ENCODE measurements around the gene DNAH9. TPM values are rescaled to one million over a fixed set of nuclear protein-coding genes. Genes with fewer than 3 reads are reported as not detected.

The DNAH9 gene
- polyA plus RNA-seq, 3 donors from 2014 or later: not detected

- Mint-ChIP-seq H3K27ac (no peak overlapping the region), H3K27me3 (ENCODE audit: low read depth in 3 of 3) (peaks cover 0 to 6% (median 5%) of the 10 kb centered on the region in 3 donors), H3K4me3 (no peak overlapping the region), H3K4me1 (no peaks in the 10 kb centered on the region), H3K9me3 (peaks cover 0 to 5% (median under 1%) of the 10 kb centered on the region in 6 donors), H3K36me3 (no peaks in the 10 kb centered on the region)
- DNase-seq: no peak
Observed at GRCh38 chr17:11707586-11707985, 109.3 kb downstream of the DNAH9 start.

DNA sequence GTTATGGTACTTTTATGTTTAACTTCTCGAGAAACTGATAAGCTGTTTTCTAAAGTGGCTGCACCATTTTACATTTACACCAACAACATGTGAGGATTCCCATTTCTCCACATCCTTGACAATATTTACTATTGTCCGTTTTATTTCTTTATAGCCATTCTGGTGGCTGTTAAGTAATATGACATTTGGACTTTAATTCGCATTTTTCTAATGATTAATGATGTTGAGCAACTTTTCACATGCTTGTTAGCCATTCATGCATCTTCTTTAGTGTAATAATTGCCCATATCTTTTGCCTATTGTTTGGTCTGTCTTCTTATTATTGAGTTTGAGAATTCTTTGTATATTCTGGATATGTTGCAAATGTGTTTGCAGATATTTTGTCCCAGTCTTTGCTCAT lies 114.2 kb downstream of the DNAH9 start:
- Mint-ChIP-seq H3K27ac (no peak overlapping the region), H3K27me3 (ENCODE audit: low read depth in 3 of 3) (peaks cover 0 to 9% (median 3%) of the 10 kb centered on the region in 3 donors), H3K36me3 (no peaks in the 10 kb centered on the region)

GRCh38 chr17:11719203-11719602 lies 120.9 kb downstream of the DNAH9 start:
- Mint-ChIP-seq H3K4me3 (no peak overlapping the region), H3K27ac (no peak overlapping the region), H3K27me3 (ENCODE audit: low read depth in 3 of 3) (peaks cover 0 to 5% (median 5%) of the 10 kb centered on the region in 3 donors), H3K4me1 (no peaks in the 10 kb centered on the region), H3K9me3 (peaks cover 0 to 13% (median 4%) of the 10 kb centered on the region in 6 donors), H3K36me3 (no peaks in the 10 kb centered on the region)
- no peak for DNase-seq

More for the DNA sequence above, 114.2 kb downstream of the DNAH9 start:
- Mint-ChIP-seq H3K4me1 (no peaks in the 10 kb centered on the region), H3K4me3 (no peak overlapping the region), H3K9me3 (peaks cover 0 to 5% (median 2%) of the 10 kb centered on the region in 6 donors)
- DNase-seq: no peak

GRCh38 chr17:11719856-11720255 lies 121.6 kb downstream of the DNAH9 start:
- H3K9me3 Mint-ChIP-seq: peaks cover 0 to 13% (median 4%) of the 10 kb centered on the region in 6 donors
- H3K36me3 Mint-ChIP-seq: no peaks in the 10 kb centered on the region
- no peak overlapping the region for H3K27ac Mint-ChIP-seq
- H3K4me1 Mint-ChIP-seq: no peaks in the 10 kb centered on the region
- H3K27me3 Mint-ChIP-seq (ENCODE audit: low read depth in 3 of 3): peaks cover 0 to 5% (median 5%) of the 10 kb centered on the region in 3 donors
- no peak for DNase-seq
- H3K4me3 Mint-ChIP-seq: no peak overlapping the region

DNA sequence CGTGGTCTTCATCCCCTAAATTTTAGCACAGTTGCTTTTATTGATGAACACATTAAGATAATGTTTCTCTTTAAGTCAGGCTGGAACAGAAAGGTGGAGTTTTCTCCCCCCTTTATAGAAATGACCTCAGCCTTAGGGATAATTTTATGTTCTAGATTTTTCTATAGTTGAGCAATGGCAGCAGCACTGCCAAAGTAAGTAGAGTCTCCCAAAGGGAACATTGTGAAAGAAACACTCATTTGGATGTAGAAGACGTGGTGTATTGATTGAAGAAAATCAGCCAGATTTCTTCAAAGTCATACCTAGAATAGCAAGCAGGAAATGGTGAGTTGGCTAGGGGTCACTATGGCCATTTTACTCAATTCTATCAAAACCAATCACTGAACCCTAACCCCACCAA lies 122.5 kb downstream of the DNAH9 start:
- Mint-ChIP-seq H3K27ac (no peak overlapping the region), H3K36me3 (no peaks in the 10 kb centered on the region), H3K27me3 (ENCODE audit: low read depth in 3 of 3) (peaks cover 0 to 5% (median 5%) of the 10 kb centered on the region in 3 donors), H3K9me3 (peaks cover 0 to 13% (median 4%) of the 10 kb centered on the region in 6 donors), H3K4me1 (no peaks in the 10 kb centered on the region), H3K4me3 (no peak overlapping the region)
- no peak for DNase-seq

- no peak for DNase-seq
- Mint-ChIP-seq H3K9me3 (peaks cover 0 to 18% (median 4%) of the 10 kb centered on the region in 6 donors), H3K4me3 (no peak overlapping the region), H3K27me3 (ENCODE audit: low read depth in 3 of 3) (peaks cover 0 to 2% (median 2%) of the 10 kb centered on the region in 3 donors), H3K4me1 (no peaks in the 10 kb centered on the region), H3K36me3 (no peaks in the 10 kb centered on the region), H3K27ac (no peak overlapping the region)
Observed at GRCh38 chr17:11730747-11731146, 132.5 kb downstream of the DNAH9 start.

DNA sequence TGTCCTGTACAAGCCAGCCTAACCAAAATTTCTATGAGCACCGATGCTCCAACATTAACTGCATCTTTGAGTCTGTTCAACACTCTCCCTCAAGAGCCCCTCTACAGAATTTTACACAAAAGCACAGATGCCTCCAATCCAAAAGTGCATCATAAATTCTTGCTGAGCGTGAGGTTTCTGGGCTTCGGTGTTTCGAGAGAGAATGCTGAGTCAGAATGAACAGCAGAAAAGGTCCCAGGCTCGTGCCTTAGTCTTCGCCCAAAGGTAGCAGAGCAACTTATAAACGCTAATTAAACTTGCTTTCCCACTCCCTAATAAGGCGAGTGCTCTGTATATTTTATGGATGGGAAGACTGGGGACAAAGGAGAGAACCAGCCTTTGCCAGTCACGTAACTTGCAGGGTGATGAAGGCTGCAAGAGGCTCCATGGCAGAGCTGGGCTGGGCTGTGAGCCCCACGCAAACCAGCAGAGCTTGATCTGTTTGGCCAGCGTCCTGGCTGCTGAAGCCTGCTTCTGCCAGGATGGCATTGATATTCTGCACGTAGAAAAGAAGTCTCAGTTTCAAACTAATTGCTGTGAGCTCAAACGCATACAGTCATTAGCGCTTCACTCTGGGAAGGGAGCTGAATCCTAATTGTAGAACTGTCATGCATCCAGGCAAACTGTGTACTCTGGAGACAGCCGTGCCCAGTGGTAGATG lies 138.5 kb downstream of the DNAH9 start:
- H3K27me3 Mint-ChIP-seq (ENCODE audit: low read depth in 3 of 3): peaks cover 0 to 3% (median 1%) of the 10 kb centered on the region in 3 donors
- H3K36me3 Mint-ChIP-seq: no peaks in the 10 kb centered on the region
- DNase-seq: no peak
- no peak overlapping the region for H3K4me3 Mint-ChIP-seq
- H3K4me1 Mint-ChIP-seq: no peaks in the 10 kb centered on the region
- H3K9me3 Mint-ChIP-seq: peaks cover 0 to 7% (median 2%) of the 10 kb centered on the region in 6 donors
- H3K27ac Mint-ChIP-seq: no peak overlapping the region

DNA sequence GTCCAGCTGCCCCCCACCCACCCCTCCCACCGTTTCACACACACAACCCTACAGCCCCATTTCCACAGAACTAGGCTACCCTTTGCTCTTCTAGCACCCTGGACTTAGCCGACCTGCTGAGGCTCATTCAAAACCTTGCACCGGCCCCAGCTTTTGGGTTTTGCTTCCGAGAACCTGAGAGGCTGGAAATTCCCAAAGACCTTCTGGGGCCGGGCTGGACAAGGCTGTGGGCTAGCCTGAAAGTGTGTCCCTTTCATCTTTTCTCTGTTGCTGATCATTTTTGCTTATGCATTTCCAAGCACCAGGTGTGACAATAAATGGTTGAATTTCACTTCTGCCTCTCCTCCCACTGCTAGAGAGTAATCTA lies 139.0 kb downstream of the DNAH9 start:
- Mint-ChIP-seq H3K36me3 (no peaks in the 10 kb centered on the region), H3K4me1 (no peaks in the 10 kb centered on the region), H3K27ac (no peak overlapping the region), H3K27me3 (ENCODE audit: low read depth in 3 of 3) (peaks cover under 1 to 3% (median 1%) of the 10 kb centered on the region in 3 donors), H3K4me3 (no peak overlapping the region), H3K9me3 (peaks cover 0 to 6% (median 2%) of the 10 kb centered on the region in 6 donors)
- no peak for DNase-seq

DNA sequence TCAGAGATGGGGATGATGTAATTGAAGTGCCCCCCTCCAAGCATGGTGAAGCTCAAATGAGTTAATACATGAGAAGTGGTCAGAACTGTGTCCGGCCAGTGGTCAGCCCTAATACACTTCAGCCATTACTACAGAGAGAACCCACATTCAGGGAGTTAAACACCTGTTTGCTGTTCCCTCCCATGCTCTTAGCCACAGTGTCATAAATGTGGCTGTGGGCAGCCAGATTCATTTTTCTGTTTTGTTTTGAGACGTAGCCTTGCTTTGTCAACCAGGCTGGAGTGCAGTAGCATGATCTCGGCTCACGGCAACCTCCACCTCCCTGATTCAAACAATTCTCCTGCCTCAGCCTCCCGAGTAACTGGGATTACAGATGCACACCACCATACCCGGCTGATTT lies 139.9 kb downstream of the DNAH9 start:
- Mint-ChIP-seq H3K9me3 (peaks cover 0 to 6% (median 2%) of the 10 kb centered on the region in 6 donors), H3K27ac (no peak overlapping the region), H3K27me3 (ENCODE audit: low read depth in 3 of 3) (peaks cover 1 to 3% (median 2%) of the 10 kb centered on the region in 3 donors), H3K36me3 (no peaks in the 10 kb centered on the region), H3K4me3 (no peak overlapping the region), H3K4me1 (no peaks in the 10 kb centered on the region)
- no peak for DNase-seq

- Mint-ChIP-seq H3K27ac (no peak overlapping the region), H3K27me3 (ENCODE audit: low read depth in 3 of 3) (peaks cover 1 to 3% (median 2%) of the 10 kb centered on the region in 3 donors)
Observed at GRCh38 chr17:11739351-11739750, 141.1 kb downstream of the DNAH9 start.

DNA sequence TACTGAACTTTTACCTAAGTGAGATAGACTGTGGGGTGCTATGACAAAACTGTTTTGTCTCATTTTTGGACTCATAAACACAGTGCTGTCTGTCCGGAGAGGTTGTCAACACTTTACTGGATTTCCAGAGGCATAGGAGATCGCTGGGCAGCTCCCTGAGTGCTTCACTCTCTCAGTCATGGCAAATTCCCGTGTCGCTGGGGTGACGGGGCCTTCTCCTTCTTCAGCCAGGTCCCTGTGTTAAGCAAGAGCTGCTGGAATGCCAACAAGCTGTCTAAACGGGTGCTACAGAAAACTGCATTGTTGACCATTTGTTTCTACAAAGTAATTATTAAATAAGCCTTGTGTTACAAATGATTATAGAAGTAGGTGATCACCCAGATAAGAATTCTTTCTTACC lies 141.6 kb downstream of the DNAH9 start:
- Mint-ChIP-seq H3K4me1 (no peaks in the 10 kb centered on the region), H3K27me3 (ENCODE audit: low read depth in 3 of 3) (peaks cover 1 to 3% (median 2%) of the 10 kb centered on the region in 3 donors), H3K36me3 (no peaks in the 10 kb centered on the region), H3K4me3 (no peak overlapping the region), H3K9me3 (peaks cover 0 to 8% (median 3%) of the 10 kb centered on the region in 6 donors), H3K27ac (no peak overlapping the region)
- DNase-seq: no peak

More at GRCh38 chr17:11739351-11739750, 141.1 kb downstream of the DNAH9 start:
- Mint-ChIP-seq H3K36me3 (no peaks in the 10 kb centered on the region), H3K4me3 (no peak overlapping the region), H3K9me3 (peaks cover 0 to 7% (median 4%) of the 10 kb centered on the region in 6 donors), H3K4me1 (no peaks in the 10 kb centered on the region)
- no peak for DNase-seq

DNA sequence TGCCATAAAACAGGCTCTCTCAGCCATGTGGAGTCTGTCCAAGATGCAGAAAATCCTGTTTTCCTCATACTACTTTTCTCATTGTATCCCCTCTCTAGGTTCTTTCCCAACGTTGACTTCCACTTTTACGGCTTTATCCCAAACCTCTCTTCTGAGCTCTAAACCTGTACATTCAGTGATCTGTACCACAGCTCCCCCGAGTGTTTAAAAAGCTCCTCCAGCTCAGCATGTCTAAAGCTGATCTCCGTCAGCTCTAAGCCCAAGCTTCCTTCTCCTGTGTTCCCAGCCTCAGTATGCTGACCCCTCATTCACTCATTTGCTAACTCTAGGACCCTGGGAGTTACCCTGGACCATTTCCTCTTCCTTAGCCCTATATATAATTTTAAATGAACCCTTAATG lies 144.6 kb downstream of the DNAH9 start:
- DNase-seq: no peak
- Mint-ChIP-seq H3K36me3 (no peaks in the 10 kb centered on the region), H3K4me3 (no peak overlapping the region), H3K27me3 (ENCODE audit: low read depth in 3 of 3) (peaks cover 0 to 3% (median 2%) of the 10 kb centered on the region in 3 donors), H3K4me1 (no peaks in the 10 kb centered on the region), H3K27ac (no peak overlapping the region), H3K9me3 (peaks cover 1 to 19% (median 9%) of the 10 kb centered on the region in 6 donors)

DNA sequence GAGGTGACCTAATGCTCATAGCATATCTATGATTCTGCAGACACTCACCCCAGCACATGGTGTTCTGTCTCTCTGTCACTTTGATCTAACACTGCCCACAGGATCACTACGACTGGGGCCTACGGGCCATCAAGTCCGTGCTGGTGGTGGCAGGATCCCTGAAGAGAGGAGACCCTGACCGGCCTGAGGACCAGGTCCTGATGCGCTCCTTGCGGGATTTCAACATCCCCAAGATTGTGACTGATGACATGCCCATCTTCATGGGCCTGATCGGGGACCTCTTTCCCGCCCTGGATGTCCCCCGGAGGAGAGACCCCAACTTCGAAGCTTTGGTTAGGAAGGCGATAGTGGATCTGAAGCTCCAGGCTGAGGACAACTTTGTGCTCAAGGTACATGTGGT lies 146.4 kb downstream of the DNAH9 start:
- Mint-ChIP-seq H3K4me1 (no peaks in the 10 kb centered on the region), H3K4me3 (no peak overlapping the region), H3K36me3 (no peaks in the 10 kb centered on the region), H3K27ac (no peak overlapping the region), H3K27me3 (ENCODE audit: low read depth in 3 of 3) (peaks cover 0 to 2% (median 0%) of the 10 kb centered on the region in 3 donors), H3K9me3 (peaks cover 1 to 22% (median 11%) of the 10 kb centered on the region in 6 donors)
- no peak for DNase-seq

GRCh38 chr17:11747441-11747840 lies 149.2 kb downstream of the DNAH9 start:
- Mint-ChIP-seq H3K36me3 (no peaks in the 10 kb centered on the region), H3K4me3 (no peak overlapping the region), H3K4me1 (no peaks in the 10 kb centered on the region), H3K9me3 (peaks cover 1 to 23% (median 13%) of the 10 kb centered on the region in 6 donors), H3K27me3 (ENCODE audit: low read depth in 3 of 3) (peaks cover 0 to under 1% (median 0%) of the 10 kb centered on the region in 3 donors), H3K27ac (no peak overlapping the region)
- no peak for DNase-seq

Measured in immature natural killer cell (primary cell).